WTC11 (cell line): ENCODE results near the gene N4BP2L1. TPM values are rescaled to one million over a fixed set of nuclear protein-coding genes. Genes with fewer than 3 reads are reported as not detected.

Experiments
- ATAC-seq: fragments of 200-7000 bp; cut with Tn5 transposase; 2 replicates; pipeline ENCODE4 v1.10.0; 2021; ENCODE audit warnings: mild to moderate bottlenecking, moderate library complexity
- CTCF ChIA-PET: fragments of 300-600 bp; sonication (Branson Sonifier 250); formaldehyde crosslinking; loops from one replicate; lab custom pipeline; 2021; ENCODE audit warnings: antibody characterized with exemption; lab: Charles Lee
- POLR2A ChIA-PET: fragments of 350-600 bp; sonication (Branson Sonifier 250); formaldehyde crosslinking; loops from one replicate; lab custom pipeline; 2021; ENCODE audit warnings: antibody characterized with exemption; lab: Charles Lee
- DNase-seq: peaks from one replicate; pipeline ENCODE4 v3.0.0; 2021; ENCODE audit warnings: low spot score
- H3K27ac Mint-ChIP-seq: 2 replicates; pipeline ENCODE4 v1.8.0; 2021; ENCODE audit warnings: mixed read lengths
- H3K27me3 Mint-ChIP-seq: 2 replicates; pipeline ENCODE4 v1.8.0; 2021; ENCODE audit warnings: low read depth, mild to moderate bottlenecking, moderate library complexity, mixed read lengths
- H3K36me3 Mint-ChIP-seq: 2 replicates; pipeline ENCODE4 v1.8.0; 2021; ENCODE audit warnings: mixed read lengths
- H3K4me1 Mint-ChIP-seq: 2 replicates; pipeline ENCODE4 v1.8.0; 2022; ENCODE audit warnings: mixed read lengths
- H3K4me3 Mint-ChIP-seq: 2 replicates; pipeline ENCODE4 v1.8.0; 2021; ENCODE audit warnings: mild to moderate bottlenecking, moderate library complexity, mixed read lengths
- H3K9me3 Mint-ChIP-seq: 2 replicates; pipeline ENCODE4 v1.8.0; 2021; ENCODE audit warnings: mixed read lengths
- ATF2 ChIP-seq: sonication (generic); formaldehyde crosslinking; IDR thresholded peaks from 2 replicates; pipeline ENCODE4 v1.8.1; 2022; ENCODE audit warnings: low read depth, missing genetic modification reagents, borderline replicate concordance
- CDX4 ChIP-seq: fragments of 250-450 bp; sonication (Bioruptor Pico); IDR thresholded peaks from 2 replicates; pipeline ENCODE4 v1.9.0; 2021; ENCODE audit warnings: moderate library complexity, mild to moderate bottlenecking, inconsistent platforms, borderline replicate concordance
- E2F5 ChIP-seq: sonication (generic); formaldehyde crosslinking; IDR thresholded peaks from 2 replicates; pipeline ENCODE4 v1.8.1; 2022; ENCODE audit warnings: mild to moderate bottlenecking, moderate library complexity, missing genetic modification reagents
- EMX1 ChIP-seq: fragments of 250-450 bp; sonication (Bioruptor Pico); IDR thresholded peaks from 2 replicates; pipeline ENCODE4 v1.8.0; 2021; ENCODE audit warnings: mild to moderate bottlenecking
- FOXP1 ChIP-seq: sonication (generic); formaldehyde crosslinking; IDR thresholded peaks from 2 replicates; pipeline ENCODE4 v1.8.0; 2022; ENCODE audit warnings: missing genetic modification reagents, mild to moderate bottlenecking, moderate library complexity, borderline replicate concordance
- MAX ChIP-seq: sonication (generic); formaldehyde crosslinking; IDR thresholded peaks from 2 replicates; pipeline ENCODE4 v1.8.0; 2022; ENCODE audit warnings: mild to moderate bottlenecking, missing genetic modification reagents
- NFE2L1 ChIP-seq: sonication (generic); formaldehyde crosslinking; IDR thresholded peaks from 2 replicates; pipeline ENCODE4 v1.8.1; 2023; ENCODE audit warnings: missing genetic modification reagents
- TEAD4 ChIP-seq: sonication (generic); formaldehyde crosslinking; IDR thresholded peaks from 2 replicates; pipeline ENCODE4 v1.8.0; 2022; ENCODE audit warnings: mild to moderate bottlenecking, missing genetic modification reagents
- USF2 ChIP-seq: sonication (generic); formaldehyde crosslinking; IDR thresholded peaks from 2 replicates; pipeline ENCODE4 v1.8.1; 2023; ENCODE audit warnings: mild to moderate bottlenecking, missing genetic modification reagents, moderate library complexity
- ZNF138 ChIP-seq: sonication (generic); formaldehyde crosslinking; conservative IDR thresholded peaks from 2 replicates; pipeline ENCODE4 v1.8.1; 2022; ENCODE audit warnings: mild to moderate bottlenecking, moderate library complexity, missing genetic modification reagents
- ZNF281 ChIP-seq: sonication (generic); formaldehyde crosslinking; IDR thresholded peaks from 2 replicates; pipeline ENCODE4 v1.8.0; 2023; ENCODE audit warnings: mild to moderate bottlenecking, missing genetic modification reagents
- ZNF532 ChIP-seq: fragments of 250-450 bp; sonication (Bioruptor Pico); IDR thresholded peaks from 2 replicates; pipeline ENCODE4 v1.9.0; 2021; ENCODE audit warnings: mild to moderate bottlenecking, borderline replicate concordance
- ZNF671 ChIP-seq: fragments of 250-450 bp; sonication (Bioruptor Pico); IDR thresholded peaks from 2 replicates; pipeline ENCODE4 v1.8.0; 2021; ENCODE audit warnings: mild to moderate bottlenecking
- total RNA-seq: library from RNA; stranded (reverse); gene quantifications from 3 replicates; pipeline ENCODE4 v1.2.3, GENCODE V29; 2021

N4BP2L1 gene
- total RNA-seq, 1 experiment from 2014 or later, result 3.8 TPM

GRCh38 chr13:32391101-32391619, 36.8 kb downstream of the N4BP2L1 start:
- TF ChIP-seq EMX1 (CRISPR knock-in tag) (no peak), ZNF281 (CRISPR knock-in tag) (no peak), E2F5 (CRISPR knock-in tag) (no peak), ZNF671 (CRISPR knock-in tag) (no peak), ATF2 (CRISPR knock-in tag) (no peak), NFE2L1 (CRISPR knock-in tag) (no peak), ZNF138 (no peak), TEAD4 (no peak), USF2 (CRISPR knock-in tag) (0 out of 2 replicates have a peak, but pooled peaks have one; percentile 18), CDX4 (CRISPR knock-in tag) (no peak), ZNF532 (no peak), FOXP1 (CRISPR knock-in tag) (no peak), MAX (CRISPR knock-in tag) (0 out of 2 replicates have a peak, but pooled peaks have one; percentile 23)
- peaks cover 14% of the 10 kb centered on the region for H3K4me1 Mint-ChIP-seq
- H3K27me3 Mint-ChIP-seq, result no peaks in the 10 kb centered on the region
- H3K36me3 Mint-ChIP-seq, result peaks cover 7% of the 10 kb centered on the region
- no peaks in the 10 kb centered on the region for H3K9me3 Mint-ChIP-seq
- ChIA-PET CTCF (interaction anchor here (0.5 to 1.9 kb wide), 9 partner anchors 15 to 301 kb away, joined by 3 to 11 read pairs (median 4); no protein-coding TSS in a partner anchor), POLR2A (interaction anchor here (0.5 kb wide), 1 partner anchor 121 kb away, joined by 4 read pairs; no protein-coding TSS in a partner anchor)
- DNase-seq (peak; percentile 43), ATAC-seq (peak; percentile 100)
- no peak overlapping the region for H3K4me3 Mint-ChIP-seq
- peak overlapping the region; percentile 80 for H3K27ac Mint-ChIP-seq
